Body of pancreas (tissue), 4 donors: ENCODE results near the gene HCST.

Experiments
- CTCF ChIP-seq, 7 experiments: fragments of 450-650 bp in 4 of 7; fragments of 200-600 bp in 3 of 7; sonication (generic) in 3 of 7; IDR thresholded peaks; one replicate each; pipeline ENCODE4 v1.5.1; 2016 to 2019; ENCODE audit warnings: antibody characterized with exemption in 7 of 7
- POLR2A ChIP-seq, 3 donors: fragments of 450-650 bp; IDR thresholded peaks; one replicate each; pipeline ENCODE4 v1.6.1; 2016; ENCODE audit warnings: antibody characterized with exemption in 3 of 3, mild to moderate bottlenecking in 2 of 3

GRCh38 chr19:35925501-35925900 is 23.2 kb downstream of the HCST start:
- TF ChIP-seq CTCF (IDR thresholded peaks at IDR 0.05) (no peak), POLR2A (IDR thresholded peaks at IDR 0.05) (no peak)
